ENCODE data around the gene LRIG1.

- TF ChIP-seq POLR2A (IDR thresholded peaks at IDR 0.05) = no peak
- no peak for TF ChIP-seq CTCF (IDR thresholded peaks at IDR 0.05)
- no peak for TF ChIP-seq POLR2AphosphoS5 (IDR thresholded peaks at IDR 0.05)
These were observed 11.7 kb downstream of the LRIG1 start for GRCh38 chr3:66489115-66489514.

All from sigmoid colon (tissue), 4 donors.